NB4 (cell line): Measurements from ENCODE around the gene RNF2.

ENCODE experiments used
- POLR2A ChIP-seq: IDR thresholded peaks from 2 replicates; pipeline ENCODE4 v1.6.1; 2011; ENCODE audit warnings: mild to moderate bottlenecking; ENCODE audit not compliant: insufficient read length; ENCODE audit errors: extremely low read depth
- TF ChIP-seq, protein P1 (sequence below): IDR thresholded peaks from one replicate; pipeline ENCODE4 v1.5.1; 2012; ENCODE audit warnings: low read depth, low read length

DNA sequence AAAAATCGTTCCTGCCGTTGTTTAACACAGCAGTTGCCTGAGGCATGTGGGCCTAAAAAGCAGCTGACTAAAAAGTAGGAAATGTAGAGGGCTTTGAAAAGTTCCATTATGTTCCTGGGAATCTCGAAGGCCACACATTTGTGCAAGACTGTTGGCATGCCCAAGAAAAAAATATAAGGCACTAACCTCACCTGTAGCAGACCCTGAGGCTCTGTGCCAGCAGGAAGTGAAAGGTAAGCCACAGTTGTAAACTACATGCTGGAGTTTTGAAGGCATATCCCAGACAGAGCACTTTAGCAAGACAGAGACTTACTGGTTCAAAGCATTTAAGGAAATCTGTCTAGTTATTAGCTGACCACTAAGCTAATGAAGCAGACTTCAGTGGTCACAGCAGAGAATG lies 58.7 kb downstream of the RNF2 start:
- TF ChIP-seq, protein P1, sequence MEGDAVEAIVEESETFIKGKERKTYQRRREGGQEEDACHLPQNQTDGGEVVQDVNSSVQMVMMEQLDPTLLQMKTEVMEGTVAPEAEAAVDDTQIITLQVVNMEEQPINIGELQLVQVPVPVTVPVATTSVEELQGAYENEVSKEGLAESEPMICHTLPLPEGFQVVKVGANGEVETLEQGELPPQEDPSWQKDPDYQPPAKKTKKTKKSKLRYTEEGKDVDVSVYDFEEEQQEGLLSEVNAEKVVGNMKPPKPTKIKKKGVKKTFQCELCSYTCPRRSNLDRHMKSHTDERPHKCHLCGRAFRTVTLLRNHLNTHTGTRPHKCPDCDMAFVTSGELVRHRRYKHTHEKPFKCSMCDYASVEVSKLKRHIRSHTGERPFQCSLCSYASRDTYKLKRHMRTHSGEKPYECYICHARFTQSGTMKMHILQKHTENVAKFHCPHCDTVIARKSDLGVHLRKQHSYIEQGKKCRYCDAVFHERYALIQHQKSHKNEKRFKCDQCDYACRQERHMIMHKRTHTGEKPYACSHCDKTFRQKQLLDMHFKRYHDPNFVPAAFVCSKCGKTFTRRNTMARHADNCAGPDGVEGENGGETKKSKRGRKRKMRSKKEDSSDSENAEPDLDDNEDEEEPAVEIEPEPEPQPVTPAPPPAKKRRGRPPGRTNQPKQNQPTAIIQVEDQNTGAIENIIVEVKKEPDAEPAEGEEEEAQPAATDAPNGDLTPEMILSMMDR: no peak
- TF ChIP-seq POLR2A: no peak
